Activated CD4-positive, alpha-beta T cell treated with anti-CD3 and anti-CD28 coated beads, Interleukin-2, amount 50 U/mL, for 4 hours (primary cell): Measurements from ENCODE around the gene ERICH3.

ENCODE experiments used
- DNase-seq, 2 experiments: peaks; one replicate each; pipeline ENCODE4 v3.0.0-alpha.2; 2020

ERICH3 gene

GRCh38 chr1:74590288-74590687, 83.3 kb downstream of the ERICH3 start:
- DNase-seq = no peak

GRCh38 chr1:74587888-74588287, 85.7 kb downstream of the ERICH3 start:
- no peak for DNase-seq

GRCh38 chr1:74586253-74586897, 87.2 kb downstream of the ERICH3 start:
- no peak for DNase-seq

GRCh38 chr1:74584185-74584584, 89.4 kb downstream of the ERICH3 start:
- DNase-seq = no peak

GRCh38 chr1:74583397-74583796, 90.2 kb downstream of the ERICH3 start:
- no peak for DNase-seq

- DNase-seq = no peak
These were observed 94.2 kb downstream of the ERICH3 start for GRCh38 chr1:74579425-74579824.

- no peak for DNase-seq
These were observed 95.5 kb downstream of the ERICH3 start for GRCh38 chr1:74578101-74578500.

GRCh38 chr1:74571891-74572290, 101.7 kb downstream of the ERICH3 start:
- no peak for DNase-seq

- no peak for DNase-seq
These were observed 102.1 kb downstream of the ERICH3 start for GRCh38 chr1:74571493-74571800.

GRCh38 chr1:74570797-74571492, 102.6 kb downstream of the ERICH3 start:
- no peak for DNase-seq

- DNase-seq = no peak
These were observed 123.7 kb downstream of the ERICH3 start for GRCh38 chr1:74549932-74550331.

- no peak for DNase-seq
These were observed 124.4 kb downstream of the ERICH3 start for GRCh38 chr1:74548961-74549750.

GRCh38 chr1:74545821-74546220, 127.8 kb downstream of the ERICH3 start:
- no peak for DNase-seq

GRCh38 chr1:74534241-74534640, 139.4 kb downstream of the ERICH3 start:
- no peak for DNase-seq

- no peak for DNase-seq
These were observed 141.8 kb downstream of the ERICH3 start for GRCh38 chr1:74531796-74532195.

GRCh38 chr1:74530892-74531291, 142.7 kb downstream of the ERICH3 start:
- DNase-seq = no peak

GRCh38 chr1:74528123-74528522, 145.5 kb downstream of the ERICH3 start:
- DNase-seq = no peak

GRCh38 chr1:74526708-74527107, 146.9 kb downstream of the ERICH3 start:
- no peak for DNase-seq

GRCh38 chr1:74523873-74524480, 149.6 kb downstream of the ERICH3 start:
- no peak for DNase-seq

GRCh38 chr1:74522148-74522547, 151.4 kb downstream of the ERICH3 start:
- DNase-seq = no peak
